T-helper 2 cell treated with Interferon-gamma antibody and Interleukin-4, amounts not matched to agents 5 μg/mL and 100 μg/mL, for 36 hours (primary cell): ENCODE data around the gene OLA1.

Experiments
- DNase-seq: peaks from one replicate; pipeline ENCODE4 v3.0.0; 2021; ENCODE audit warnings: low spot score
- H3K27ac Mint-ChIP-seq: one replicate; pipeline ENCODE4 v1.8.0; 2021; ENCODE audit warnings: mild to moderate bottlenecking, mixed read lengths
- H3K27me3 Mint-ChIP-seq: one replicate; pipeline ENCODE4 v1.8.0; 2021; ENCODE audit warnings: low read depth, mixed read lengths
- H3K36me3 Mint-ChIP-seq: one replicate; pipeline ENCODE4 v1.8.0; 2021; ENCODE audit warnings: low read depth, mixed read lengths
- H3K4me1 Mint-ChIP-seq: one replicate; pipeline ENCODE4 v1.8.0; 2021; ENCODE audit warnings: low read depth, mixed read lengths
- H3K4me3 Mint-ChIP-seq: one replicate; pipeline ENCODE4 v1.8.0; 2022; ENCODE audit warnings: mild to moderate bottlenecking, moderate library complexity, mixed read lengths
- H3K9me3 Mint-ChIP-seq: one replicate; pipeline ENCODE4 v1.8.0; 2021; ENCODE audit warnings: mixed read lengths

The OLA1 gene

GRCh38 chr2:174153757-174154680 is 94.3 kb downstream of the OLA1 start:
- Mint-ChIP-seq H3K36me3 (peaks cover 4% of the 10 kb centered on the region), H3K27ac (no peak overlapping the region), H3K4me3 (no peak overlapping the region), H3K4me1 (peaks cover 13% of the 10 kb centered on the region), H3K9me3 (no peaks in the 10 kb centered on the region), H3K27me3 (no peaks in the 10 kb centered on the region)
- no peak for DNase-seq

GRCh38 chr2:174149530-174149929 is 98.8 kb downstream of the OLA1 start:
- Mint-ChIP-seq H3K27ac (no peak overlapping the region), H3K27me3 (no peaks in the 10 kb centered on the region), H3K4me3 (no peak overlapping the region), H3K36me3 (no peaks in the 10 kb centered on the region), H3K9me3 (no peaks in the 10 kb centered on the region), H3K4me1 (peaks cover 13% of the 10 kb centered on the region)
- DNase-seq, result no peak

- H3K27ac Mint-ChIP-seq, result no peak overlapping the region
- DNase-seq, result no peak
- no peaks in the 10 kb centered on the region for H3K27me3 Mint-ChIP-seq
- H3K36me3 Mint-ChIP-seq, result no peaks in the 10 kb centered on the region
- peaks cover 10% of the 10 kb centered on the region for H3K4me1 Mint-ChIP-seq
- no peak overlapping the region for H3K4me3 Mint-ChIP-seq
- H3K9me3 Mint-ChIP-seq, result no peaks in the 10 kb centered on the region
These were observed 99.5 kb downstream of the OLA1 start for GRCh38 chr2:174148833-174149232.

- H3K27ac Mint-ChIP-seq, result no peak overlapping the region
- H3K9me3 Mint-ChIP-seq, result no peaks in the 10 kb centered on the region
- peaks cover 8% of the 10 kb centered on the region for H3K4me1 Mint-ChIP-seq
- DNase-seq, result no peak
- no peaks in the 10 kb centered on the region for H3K27me3 Mint-ChIP-seq
- no peak overlapping the region for H3K4me3 Mint-ChIP-seq
- peaks cover 2% of the 10 kb centered on the region for H3K36me3 Mint-ChIP-seq
These were observed 102.5 kb downstream of the OLA1 start for GRCh38 chr2:174145827-174146226.

- Mint-ChIP-seq H3K4me3 (no peak overlapping the region), H3K4me1 (peaks cover 4% of the 10 kb centered on the region), H3K9me3 (no peaks in the 10 kb centered on the region), H3K27ac (no peak overlapping the region), H3K27me3 (no peaks in the 10 kb centered on the region), H3K36me3 (peaks cover 11% of the 10 kb centered on the region)
- no peak for DNase-seq
These were observed 106.0 kb downstream of the OLA1 start for GRCh38 chr2:174142290-174142689.

- Mint-ChIP-seq H3K4me3 (no peak overlapping the region), H3K27ac (no peak overlapping the region), H3K4me1 (peaks cover 2% of the 10 kb centered on the region), H3K9me3 (no peaks in the 10 kb centered on the region), H3K36me3 (peaks cover 27% of the 10 kb centered on the region), H3K27me3 (no peaks in the 10 kb centered on the region)
- no peak for DNase-seq
These were observed 110.2 kb downstream of the OLA1 start for GRCh38 chr2:174138161-174138560.

GRCh38 chr2:174135981-174136380 is 112.4 kb downstream of the OLA1 start:
- no peak overlapping the region for H3K27ac Mint-ChIP-seq
- H3K4me1 Mint-ChIP-seq, result peaks cover 2% of the 10 kb centered on the region
- DNase-seq, result no peak
- H3K9me3 Mint-ChIP-seq, result no peaks in the 10 kb centered on the region
- no peak overlapping the region for H3K4me3 Mint-ChIP-seq
- peaks cover 25% of the 10 kb centered on the region for H3K36me3 Mint-ChIP-seq
- H3K27me3 Mint-ChIP-seq, result no peaks in the 10 kb centered on the region

- Mint-ChIP-seq H3K4me1 (peaks cover 2% of the 10 kb centered on the region), H3K27me3 (no peaks in the 10 kb centered on the region), H3K27ac (no peak overlapping the region), H3K36me3 (peaks cover 4% of the 10 kb centered on the region), H3K9me3 (no peaks in the 10 kb centered on the region), H3K4me3 (no peak overlapping the region)
- DNase-seq, result no peak
These were observed 123.2 kb downstream of the OLA1 start for GRCh38 chr2:174125090-174125489.

GRCh38 chr2:174124181-174124580 is 124.2 kb downstream of the OLA1 start:
- no peak overlapping the region for H3K4me3 Mint-ChIP-seq
- DNase-seq, result no peak

GRCh38 chr2:174122185-174122584 is 126.1 kb downstream of the OLA1 start:
- Mint-ChIP-seq H3K4me1 (peaks cover 2% of the 10 kb centered on the region), H3K4me3 (no peak overlapping the region), H3K36me3 (peaks cover 4% of the 10 kb centered on the region), H3K27ac (no peak overlapping the region), H3K9me3 (no peaks in the 10 kb centered on the region), H3K27me3 (no peaks in the 10 kb centered on the region)
- DNase-seq, result no peak

More at GRCh38 chr2:174124181-174124580, 124.2 kb downstream of the OLA1 start:
- H3K36me3 Mint-ChIP-seq, result peaks cover 4% of the 10 kb centered on the region
- no peaks in the 10 kb centered on the region for H3K27me3 Mint-ChIP-seq
- H3K9me3 Mint-ChIP-seq, result no peaks in the 10 kb centered on the region
- no peak overlapping the region for H3K27ac Mint-ChIP-seq
- peaks cover 2% of the 10 kb centered on the region for H3K4me1 Mint-ChIP-seq

- H3K4me3 Mint-ChIP-seq, result no peak overlapping the region
- DNase-seq, result no peak
- H3K27ac Mint-ChIP-seq, result no peak overlapping the region
- H3K36me3 Mint-ChIP-seq, result peaks cover 4% of the 10 kb centered on the region
- H3K4me1 Mint-ChIP-seq, result peaks cover 2% of the 10 kb centered on the region
- H3K9me3 Mint-ChIP-seq, result no peaks in the 10 kb centered on the region
- H3K27me3 Mint-ChIP-seq, result no peaks in the 10 kb centered on the region
These were observed 126.7 kb downstream of the OLA1 start for GRCh38 chr2:174121612-174122011.

- no peak overlapping the region for H3K4me3 Mint-ChIP-seq
- DNase-seq, result no peak
- H3K27me3 Mint-ChIP-seq, result no peaks in the 10 kb centered on the region
- no peaks in the 10 kb centered on the region for H3K9me3 Mint-ChIP-seq
- H3K4me1 Mint-ChIP-seq, result peaks cover 2% of the 10 kb centered on the region
- H3K27ac Mint-ChIP-seq, result no peak overlapping the region
- H3K36me3 Mint-ChIP-seq, result peaks cover 4% of the 10 kb centered on the region
These were observed 127.2 kb downstream of the OLA1 start for GRCh38 chr2:174121175-174121574.

GRCh38 chr2:174120346-174120745 is 128.0 kb downstream of the OLA1 start:
- no peak overlapping the region for H3K4me3 Mint-ChIP-seq
- peaks cover 6% of the 10 kb centered on the region for H3K36me3 Mint-ChIP-seq
- H3K27ac Mint-ChIP-seq, result no peak overlapping the region
- peak; percentile 37 for DNase-seq
- H3K27me3 Mint-ChIP-seq, result no peaks in the 10 kb centered on the region
- H3K9me3 Mint-ChIP-seq, result no peaks in the 10 kb centered on the region
- H3K4me1 Mint-ChIP-seq, result peaks cover 2% of the 10 kb centered on the region

- no peak for DNase-seq
- H3K27me3 Mint-ChIP-seq, result no peaks in the 10 kb centered on the region
- no peaks in the 10 kb centered on the region for H3K9me3 Mint-ChIP-seq
- H3K4me3 Mint-ChIP-seq, result no peak overlapping the region
- H3K4me1 Mint-ChIP-seq, result peaks cover 2% of the 10 kb centered on the region
- no peak overlapping the region for H3K27ac Mint-ChIP-seq
- peaks cover 10% of the 10 kb centered on the region for H3K36me3 Mint-ChIP-seq
These were observed 130.1 kb downstream of the OLA1 start for GRCh38 chr2:174117951-174118930.
